Common myeloid progenitor, CD34-positive (primary cell): ENCODE results near the gene SERPINH1. TPM values are rescaled to one million over a fixed set of nuclear protein-coding genes. Genes with fewer than 3 reads are reported as not detected.

Experiments used
- CTCF ChIA-PET: fragments of 350-600 bp; sonication (Branson Sonifier 250); formaldehyde crosslinking; loops from one replicate; lab custom pipeline; 2021; ENCODE audit warnings: antibody characterized with exemption; lab: Charles Lee
- POLR2A ChIA-PET: fragments of 350-600 bp; sonication (Branson Sonifier 250); formaldehyde crosslinking; loops from one replicate; lab custom pipeline; 2021; ENCODE audit warnings: antibody characterized with exemption; lab: Charles Lee
- DNase-seq, 3 donors: peaks; one replicate each; pipeline versions ENCODE4 v3.0.0 to v3.0.0-alpha.2; 2013
- H3K27ac ChIP-seq, 2 experiments: 1 replicate in 1 of 2; 2 replicates in 1 of 2; pipeline ENCODE4 v1.7.0; 2013; ENCODE audit warnings: inconsistent platforms in 2 of 2, low read length in 2 of 2, mild to moderate bottlenecking in 2 of 2, low read depth in 1 of 2, moderate library complexity in 1 of 2; ENCODE audit not compliant: severe bottlenecking in 2 of 2, insufficient read depth in 1 of 2, poor library complexity in 1 of 2
- H3K27me3 ChIP-seq, 5 experiments: replicated peaks in 2 of 5; 1 replicate in 3 of 5; 2 replicates in 2 of 5; pipeline versions ENCODE4 v1.6.1 to v1.7.0; 2013; ENCODE audit warnings: low read length in 4 of 5, mild to moderate bottlenecking in 2 of 5, moderate library complexity in 2 of 5, inconsistent platforms in 1 of 5; ENCODE audit not compliant: insufficient read depth in 5 of 5, control insufficient read depth in 4 of 5
- H3K36me3 ChIP-seq, 4 experiments: 1 replicate in 2 of 4; 2 replicates in 2 of 4; pipeline versions ENCODE4 v1.6.1 to v1.7.0; 2013; ENCODE audit warnings: low read length in 3 of 4, control low read depth in 1 of 4, mild to moderate bottlenecking in 1 of 4; ENCODE audit not compliant: control insufficient read depth in 4 of 4, insufficient read depth in 4 of 4
- H3K4me1 ChIP-seq, 4 experiments: 1 replicate in 3 of 4; 2 replicates in 1 of 4; pipeline versions ENCODE4 v1.6.1 to v1.7.1; 2013; ENCODE audit warnings: low read length in 3 of 4, mild to moderate bottlenecking in 3 of 4, control low read depth in 1 of 4, inconsistent platforms in 1 of 4, moderate library complexity in 1 of 4; ENCODE audit not compliant: control insufficient read depth in 4 of 4, insufficient read depth in 4 of 4; ENCODE audit errors: control extremely low read depth in 1 of 4
- H3K4me3 ChIP-seq, 7 experiments: 1 replicate in 4 of 7; 2 replicates in 3 of 7; pipeline versions ENCODE4 v1.5.1 to v1.7.0; 2013; ENCODE audit warnings: mild to moderate bottlenecking in 7 of 7, low read length in 6 of 7, moderate library complexity in 6 of 7, inconsistent platforms in 2 of 7, low read depth in 2 of 7, control low read depth in 1 of 7; ENCODE audit not compliant: insufficient read depth in 4 of 7, control insufficient read depth in 1 of 7; ENCODE audit errors: extremely low read depth in 1 of 7
- H3K9me3 ChIP-seq, 5 experiments: 1 replicate in 4 of 5; 2 replicates in 1 of 5; pipeline versions ENCODE4 v1.6.1 to v1.7.1; 2013; ENCODE audit warnings: low read length in 4 of 5, mild to moderate bottlenecking in 2 of 5, inconsistent platforms in 1 of 5, low read depth in 1 of 5, moderate library complexity in 1 of 5; ENCODE audit not compliant: control insufficient read depth in 4 of 5, insufficient read depth in 2 of 5; ENCODE audit errors: control extremely low read depth in 1 of 5
- WGBS: methylation state at CpG from one replicate; pipeline ENCODE4 v1.1.5; 2013; ENCODE audit not compliant: insufficient coverage; 5-methylcytosine and 5-hydroxymethylcytosine counted together
- polyA plus RNA-seq: library from polyadenylated mRNA; unstranded; fragments of 120-200 nt; gene quantifications from one replicate; pipeline ENCODE4 v1.2.1, GENCODE V29; 2013

The SERPINH1 gene
- 22.9 TPM for polyA plus RNA-seq

- 0% methylated on average over 43 of the region's 51 CpGs for WGBS
- CTCF ChIA-PET = interaction anchor here (0.7 to 2.5 kb wide), 6 partner anchors 8 to 133 kb away, joined by 3 to 11 read pairs (median 4); no protein-coding TSS in a partner anchor
Measured at GRCh38 chr11:75562048-75562835, at the start of gene SERPINH1. TSS of gene SERPINH1 (plus strand) at chr11:75562253. CDS start at chr11:75566350, 4,097 bp downstream.

GRCh38 chr11:75513250-75513649 lies 48.8 kb upstream of the SERPINH1 start:
- H3K36me3 ChIP-seq = no peaks in the 10 kb centered on the region
- POLR2A ChIA-PET = no interaction called here
- H3K4me3 ChIP-seq = no peak overlapping the region
- CTCF ChIA-PET = no interaction called here
- H3K9me3 ChIP-seq = peaks cover 0 to 5% (median 0%) of the 10 kb centered on the region in 5 experiments
- WGBS = 93% methylated on average over 5 of the region's 5 CpGs
- no peaks in the 10 kb centered on the region for H3K27me3 ChIP-seq
- no peak overlapping the region for H3K27ac ChIP-seq
- H3K4me1 ChIP-seq = peaks cover 0 to 32% (median 28%) of the 10 kb centered on the region in 4 experiments
- DNase-seq = no peak

More at GRCh38 chr11:75562048-75562835, at the start of gene SERPINH1:
- POLR2A ChIA-PET = interaction anchor here (0.6 kb wide), 1 partner anchor 20 kb away, joined by 3 read pairs; no protein-coding TSS in a partner anchor
- Histone ChIP-seq H3K36me3 (peaks cover 0 to 11% (median 4%) of the 10 kb centered on the region in 4 experiments), H3K9me3 (no peaks in the 10 kb centered on the region), H3K4me3 (peak within 1 kb of the TSS; percentile 80 to 89 (median 85)), H3K27ac (peak within 1 kb of the TSS in 1 of 2 experiments; percentile 75), H3K4me1 (peaks cover 0 to 49% (median 27%) of the 10 kb centered on the region in 4 experiments), H3K27me3 (no peaks in the 10 kb centered on the region)
- peak in 2 of 3 donors; percentile 44 to 54 for DNase-seq

DNA sequence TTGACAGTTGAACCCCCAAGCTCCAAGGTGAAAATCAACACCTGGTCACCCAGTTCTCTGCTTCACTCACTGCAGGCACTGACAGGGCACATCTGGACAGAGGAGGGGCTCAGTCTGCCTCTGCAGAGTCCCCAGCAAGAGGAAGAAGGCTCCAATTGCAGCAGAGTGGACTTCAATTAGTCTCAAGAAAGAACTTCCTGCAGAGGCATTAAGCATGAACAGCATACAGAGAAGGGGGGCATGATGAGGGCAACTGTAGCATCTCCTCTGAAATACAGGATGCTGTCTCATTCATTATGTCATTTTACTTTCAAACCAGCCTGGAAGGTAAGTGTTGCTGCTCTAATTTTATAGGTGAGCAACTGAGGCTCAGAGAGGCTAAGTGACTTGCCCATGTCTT lies 47.5 kb upstream of the SERPINH1 start:
- Histone ChIP-seq H3K27me3 (no peaks in the 10 kb centered on the region), H3K9me3 (peaks cover 0 to 5% (median 0%) of the 10 kb centered on the region in 5 experiments), H3K27ac (no peak overlapping the region), H3K36me3 (no peaks in the 10 kb centered on the region), H3K4me3 (no peak overlapping the region), H3K4me1 (peaks cover 0 to 29% (median 23%) of the 10 kb centered on the region in 4 experiments)
- DNase-seq = no peak
- POLR2A ChIA-PET = no interaction called here
- CTCF ChIA-PET = no interaction called here

GRCh38 chr11:75516140-75516539 lies 45.9 kb upstream of the SERPINH1 start:
- Histone ChIP-seq H3K9me3 (peaks cover 0 to 5% (median 0%) of the 10 kb centered on the region in 5 experiments), H3K4me1 (peaks cover 0 to 29% (median 21%) of the 10 kb centered on the region in 4 experiments), H3K4me3 (no peak overlapping the region), H3K27ac (no peak overlapping the region), H3K36me3 (no peaks in the 10 kb centered on the region), H3K27me3 (no peaks in the 10 kb centered on the region)
- POLR2A ChIA-PET = no interaction called here
- CTCF ChIA-PET = interaction anchor here (0.6 to 1.2 kb wide), 3 partner anchors 13 to 15 kb away, joined by 3 to 4 read pairs (median 3); no protein-coding TSS in a partner anchor
- WGBS = 95% methylated on average over 3 of the region's 3 CpGs
- DNase-seq = no peak

- H3K27ac ChIP-seq = no peak overlapping the region
- peaks cover 0 to 29% (median 21%) of the 10 kb centered on the region in 4 experiments for H3K4me1 ChIP-seq
- peak in 2 of 3 donors; percentile 75 for DNase-seq
- ChIA-PET POLR2A (no interaction called here), CTCF (interaction anchor here (0.6 to 5.1 kb wide), 3 partner anchors 14 to 72 kb away, joined by 3 to 18 read pairs (median 3); no protein-coding TSS in a partner anchor)
- no peaks in the 10 kb centered on the region for H3K36me3 ChIP-seq
- no peaks in the 10 kb centered on the region for H3K27me3 ChIP-seq
- peaks cover 0 to 5% (median 0%) of the 10 kb centered on the region in 5 experiments for H3K9me3 ChIP-seq
- 81% methylated on average over 5 of the region's 7 CpGs for WGBS
- H3K4me3 ChIP-seq = peak overlapping the region in 2 of 7 experiments; percentile 2 to 51
Measured at GRCh38 chr11:75516886-75517285, 45.2 kb upstream of the SERPINH1 start.

DNA sequence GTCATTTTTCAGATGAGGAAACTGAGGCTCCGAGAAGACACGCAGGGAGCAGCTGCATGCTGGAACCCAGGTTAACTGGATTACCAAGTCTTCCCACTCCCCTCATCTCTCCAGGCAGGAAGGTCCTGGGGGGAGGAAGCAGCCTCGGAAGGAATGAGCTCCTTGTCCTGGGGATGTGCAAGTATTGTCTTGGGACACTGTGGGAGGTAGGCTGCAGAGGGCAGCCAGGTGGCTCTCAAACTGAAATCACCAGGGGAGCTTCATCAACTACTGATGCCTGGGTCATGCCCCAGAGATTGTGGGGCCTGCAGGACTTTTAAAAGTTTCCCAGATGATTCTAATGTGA lies 43.9 kb upstream of the SERPINH1 start:
- Histone ChIP-seq H3K27me3 (peaks cover 0 to 1% (median 0%) of the 10 kb centered on the region in 5 experiments), H3K4me1 (peaks cover 0 to 26% (median 21%) of the 10 kb centered on the region in 4 experiments), H3K9me3 (peaks cover 0 to 5% (median 0%) of the 10 kb centered on the region in 5 experiments), H3K4me3 (no peak overlapping the region), H3K36me3 (no peaks in the 10 kb centered on the region), H3K27ac (no peak overlapping the region)
- CTCF ChIA-PET = interaction anchor here (1.1 to 6.3 kb wide), 6 partner anchors 9 to 85 kb away, joined by 3 to 58 read pairs (median 11); no protein-coding TSS in a partner anchor
- POLR2A ChIA-PET = no interaction called here
- WGBS = 100% methylated on average over 1 of the region's 3 CpGs
- no peak for DNase-seq
